Measurements from ENCODE around the gene NEU1. TPM values are rescaled to one million over a fixed set of nuclear protein-coding genes. Genes with fewer than 3 reads are reported as not detected.
"Not testable (repeated sequence)": the region's sequence is repeated elsewhere in the genome, so short reads cannot be mapped to it uniquely, and the experiment has no call there.

NEU1 gene
- total RNA-seq (2014; rRNA removed; shearing (Covaris generic)) = 24.6 and 25.2 TPM in 2 replicates
- polyA plus RNA-seq (2014; cell fraction: nucleus; rRNA removed) = 19.9 and 22.4 TPM in 2 replicates

- DNase-seq (ENCODE audit: extremely low read depth, low read depth) = peak; percentile 99
These were observed at the start of gene NEU1 for GRCh38 chr6:31862344-31863235. TSS of gene NEU1 (minus strand) at chr6:31862821. CDS start at chr6:31862776, 45 bp downstream.

DNA sequence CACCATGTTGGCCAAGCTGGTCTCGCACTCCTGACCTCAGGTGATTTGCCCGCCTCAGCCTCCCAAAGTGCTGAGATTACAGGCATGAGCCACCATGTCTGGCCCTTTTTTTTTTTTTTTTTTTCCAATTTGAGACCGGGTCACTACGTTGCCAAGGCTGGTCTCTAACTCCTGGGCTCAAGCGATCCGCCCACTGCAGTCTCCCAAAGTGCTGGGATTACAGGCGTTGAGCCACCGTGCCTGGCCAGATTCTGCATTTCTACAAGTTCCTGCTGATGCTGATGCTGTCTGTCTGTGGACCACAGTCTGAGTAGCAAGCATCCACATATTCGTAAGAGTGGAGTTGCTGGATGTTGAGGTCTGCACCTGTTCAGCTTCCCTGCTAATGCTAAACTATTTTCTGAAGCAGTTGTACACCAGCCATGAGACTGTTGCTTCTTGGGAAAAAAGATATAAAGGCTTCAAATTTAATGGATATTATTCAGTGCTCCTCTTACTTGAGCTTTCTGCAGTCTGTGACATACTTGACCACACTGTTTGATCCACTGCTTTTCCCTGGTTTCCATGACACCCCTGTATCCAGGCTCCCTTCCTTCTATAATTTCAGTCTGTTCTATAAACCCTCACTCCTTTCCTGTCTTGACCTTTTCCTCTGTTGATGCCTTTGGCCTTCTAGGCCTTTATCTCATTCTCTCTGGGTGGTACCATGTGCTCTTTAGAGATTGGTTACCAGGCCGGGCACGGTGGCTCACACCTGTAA lies 49.4 kb upstream of the NEU1 start:
- DNase-seq (ENCODE audit: extremely low read depth, low read depth) = no peak

GRCh38 chr6:31909298-31909697 lies 46.7 kb upstream of the NEU1 start:
- DNase-seq (ENCODE audit: extremely low read depth, low read depth) = not testable (repeated sequence)

DNA sequence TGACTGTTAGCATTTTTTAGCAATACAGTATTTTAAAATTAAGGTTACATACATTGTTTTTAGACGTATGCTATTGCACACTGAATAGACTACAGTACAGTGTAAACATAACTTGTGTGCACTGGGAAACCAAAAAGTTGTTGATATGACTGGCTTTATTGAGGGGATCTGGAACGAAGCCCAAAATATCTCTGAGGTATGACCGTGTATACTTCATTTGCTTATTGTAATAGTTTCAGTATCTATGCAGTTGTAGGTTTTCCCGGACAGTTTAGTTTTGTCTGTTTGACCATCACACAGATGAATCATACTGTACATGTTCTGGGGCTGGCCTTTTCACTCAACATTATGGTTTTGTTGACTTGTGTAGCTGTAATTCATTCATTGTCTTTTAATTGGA lies 46.2 kb upstream of the NEU1 start:
- DNase-seq (ENCODE audit: extremely low read depth, low read depth) = no peak

GRCh38 chr6:31908255-31908654 lies 45.6 kb upstream of the NEU1 start:
- not testable (repeated sequence) for DNase-seq (ENCODE audit: extremely low read depth, low read depth)

DNA sequence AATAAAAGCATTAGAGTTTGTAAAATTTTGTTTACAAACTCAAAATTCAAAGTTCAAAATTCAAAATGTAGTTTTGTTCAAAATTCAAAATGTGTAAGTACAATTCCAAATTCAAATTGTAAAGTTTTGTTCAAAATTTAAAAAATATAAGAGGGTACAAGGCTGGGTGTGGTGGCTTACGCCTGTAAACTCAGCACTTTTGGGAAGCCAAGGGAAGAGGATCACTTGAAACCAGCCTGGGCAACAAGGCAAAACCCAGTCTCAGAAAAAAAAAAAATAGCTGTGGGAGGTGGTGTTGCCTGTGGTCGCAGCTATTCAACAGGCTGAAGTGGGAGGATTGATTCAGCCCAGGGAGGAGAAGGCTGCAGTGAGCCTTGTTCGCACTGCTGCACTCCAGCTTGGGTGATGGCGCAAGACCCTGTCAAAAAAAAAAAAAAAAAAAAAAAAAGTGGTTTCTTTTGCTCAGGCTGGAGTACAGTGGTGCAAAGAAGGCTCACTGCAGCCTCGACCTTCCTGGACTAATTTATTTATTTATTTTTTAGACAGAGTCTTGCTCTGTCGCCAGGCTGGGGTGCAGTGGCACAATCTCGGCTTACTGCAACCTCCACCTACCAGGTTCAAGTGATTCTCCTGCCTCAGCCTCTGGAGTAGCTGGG lies 44.7 kb upstream of the NEU1 start:
- no peak for DNase-seq (ENCODE audit: extremely low read depth, low read depth)

DNA sequence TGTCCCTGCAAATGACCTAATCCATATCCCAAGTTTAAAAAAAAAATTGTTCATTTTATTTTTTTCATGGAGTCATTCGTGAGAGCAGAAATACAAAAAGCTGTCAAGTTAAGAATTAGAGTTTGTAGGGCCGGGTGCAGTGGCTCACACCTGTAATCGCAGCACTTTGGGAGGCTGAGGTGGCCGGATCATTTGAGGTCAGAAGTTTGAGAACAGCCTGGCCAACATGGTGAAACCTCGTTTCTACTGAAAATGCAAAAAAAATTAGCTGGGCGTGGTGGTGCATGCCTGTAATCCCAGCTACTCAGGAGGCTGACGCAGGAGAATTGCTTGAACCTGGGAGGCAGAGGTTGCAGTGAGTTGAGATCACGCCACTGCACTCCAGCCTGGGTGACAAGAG lies 44.1 kb upstream of the NEU1 start:
- DNase-seq (ENCODE audit: extremely low read depth, low read depth) = not testable (repeated sequence)

GRCh38 chr6:31906122-31906521 lies 43.5 kb upstream of the NEU1 start:
- DNase-seq (ENCODE audit: extremely low read depth, low read depth) = no peak

GRCh38 chr6:31905041-31905440 lies 42.4 kb upstream of the NEU1 start:
- DNase-seq (ENCODE audit: extremely low read depth, low read depth) = no peak

DNA sequence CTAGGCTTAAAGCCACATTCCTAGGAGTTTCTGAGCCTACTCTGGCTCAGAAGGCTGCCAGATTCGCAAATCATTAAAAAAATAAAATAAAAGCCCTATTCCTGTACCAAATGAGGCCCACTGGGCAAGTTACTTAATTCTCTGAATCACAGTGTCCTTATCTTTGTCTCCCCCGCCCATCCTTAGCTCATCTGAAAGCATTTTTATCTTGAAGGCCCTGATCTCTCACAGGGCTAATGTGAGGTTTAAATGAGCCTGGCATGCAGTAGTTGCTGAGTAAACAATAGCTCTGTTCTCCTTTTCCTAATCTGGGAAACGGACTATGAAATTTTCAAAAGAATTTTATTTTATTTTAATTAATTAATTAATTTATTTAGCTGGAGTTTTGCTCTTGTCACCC lies 41.3 kb upstream of the NEU1 start:
- no peak for DNase-seq (ENCODE audit: extremely low read depth, low read depth)

GRCh38 chr6:31901953-31902643 lies 39.5 kb upstream of the NEU1 start, which contains the start of gene ZBTB12:
TSS of gene ZBTB12 (minus strand) at chr6:31902086. CDS start at chr6:31901305, 781 bp downstream.
- DNase-seq (ENCODE audit: extremely low read depth, low read depth) = peak; percentile 87

GRCh38 chr6:31901415-31901952 lies 38.9 kb upstream of the NEU1 start:
- no peak for DNase-seq (ENCODE audit: extremely low read depth, low read depth)

GRCh38 chr6:31900917-31901414 lies 38.3 kb upstream of the NEU1 start:
- no peak for DNase-seq (ENCODE audit: extremely low read depth, low read depth)

- DNase-seq (ENCODE audit: extremely low read depth, low read depth) = no peak
These were observed 37.5 kb upstream of the NEU1 start for GRCh38 chr6:31899882-31900722.

- no peak for DNase-seq (ENCODE audit: extremely low read depth, low read depth)
These were observed 36.6 kb upstream of the NEU1 start for GRCh38 chr6:31899215-31899614.

- no peak for DNase-seq (ENCODE audit: extremely low read depth, low read depth)
These were observed 35.9 kb upstream of the NEU1 start for GRCh38 chr6:31898383-31899011.

GRCh38 chr6:31897612-31898382 lies 35.2 kb upstream of the NEU1 start, which contains the start of gene EHMT2:
TSS of gene EHMT2 (minus strand) at chr6:31897698. CDS start at chr6:31897677, 21 bp downstream.
- DNase-seq (ENCODE audit: extremely low read depth, low read depth) = peak; percentile 61
